GM18499 (cell line): ENCODE data around the gene PITPNM2.

Experiments used
- ATAC-seq: cut with Tn5 transposase; IDR thresholded peaks from one replicate; pipeline ENCODE4 v1.9.1; 2021; ENCODE audit warnings: moderate number of reproducible peaks; ENCODE audit not compliant: insufficient read depth, unreplicated experiment

PITPNM2 gene

DNA sequence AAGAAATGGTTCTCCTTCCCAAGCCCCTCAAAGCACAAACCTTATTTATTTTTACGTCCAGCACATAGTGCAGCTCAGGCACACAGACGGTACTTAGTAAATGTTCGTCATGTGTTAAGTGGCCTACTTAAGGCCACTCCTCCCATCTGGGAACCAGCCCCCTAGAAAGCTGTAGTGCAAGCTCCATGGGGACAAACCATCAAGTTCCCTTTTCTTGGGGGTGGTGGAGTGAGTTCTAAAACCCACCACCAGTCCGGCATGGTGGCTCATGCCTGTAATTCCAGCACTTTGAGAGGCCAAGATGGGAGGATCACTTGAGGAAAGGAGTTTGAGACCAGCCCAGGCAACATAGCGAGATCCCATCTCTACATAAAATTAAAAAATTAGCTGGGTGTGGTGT lies 49.4 kb downstream of the PITPNM2 start:
- ATAC-seq = no peak
